ENCODE data around the gene OCIAD2.

DNA sequence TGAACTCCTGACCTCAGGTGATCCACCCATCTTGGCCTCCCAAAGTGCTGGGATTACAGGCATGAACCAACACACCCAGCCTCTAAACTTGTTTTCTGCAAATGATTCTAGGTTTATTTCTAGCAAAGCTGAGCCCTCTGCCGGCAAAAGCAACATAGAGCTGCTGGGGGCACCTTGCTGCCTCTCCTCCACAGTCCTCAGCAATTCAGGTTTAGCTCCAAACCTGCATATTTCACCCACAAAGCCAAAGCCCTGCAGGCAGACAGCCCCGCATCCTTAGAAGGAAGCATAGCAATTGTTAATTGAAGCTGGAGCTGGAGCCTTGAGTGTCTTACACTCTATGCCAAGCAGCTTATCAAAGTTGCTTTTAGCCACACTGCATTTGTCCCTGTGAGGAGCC is 24.9 kb upstream of the OCIAD2 start:
- no peak for TF ChIP-seq CTCF (IDR thresholded peaks at IDR 0.05; ENCODE audit: insufficient read depth, low read length, poor library complexity, severe bottlenecking)
- no peak for TF ChIP-seq EZH2phosphoT487 (conservative IDR thresholded peaks at IDR 0.05; ENCODE audit: low read length)

All from SU-DHL-6 (cell line).